ENCODE measurements around the gene RAB38. TPM values are rescaled to one million over a fixed set of nuclear protein-coding genes. Genes with fewer than 3 reads are reported as not detected.

RAB38 gene
- total RNA-seq, 4 donors from 2014 or later, result 0.59 to 5.1 (median 2.5) TPM

- DNase-seq (ENCODE audit: low spot score in 2 of 2), result no peak
- Histone ChIP-seq H3K9me3 (peaks cover 0 to 31% (median 0%) of the 10 kb centered on the region in 4 donors), H3K4me3 (no peak overlapping the region), H3K27me3 (no peaks in the 10 kb centered on the region), H3K27ac (no peak overlapping the region), H3K4me1 (no peaks in the 10 kb centered on the region), H3K36me3 (no peaks in the 10 kb centered on the region)
- no peak for TF ChIP-seq POLR2A (IDR thresholded peaks at IDR 0.05)
- no peak for TF ChIP-seq CTCF (IDR thresholded peaks at IDR 0.05)
- TF ChIP-seq EP300 (IDR thresholded peaks at IDR 0.05), result no peak
- WGBS, 2 donors, result 41 to 96% methylated on average over 1 of the region's 1 CpG
These were observed 19.7 kb upstream of the RAB38 start for GRCh38 chr11:88194990-88195389.

GRCh38 chr11:88193278-88193677, 18.0 kb upstream of the RAB38 start:
- H3K27me3 ChIP-seq, result no peaks in the 10 kb centered on the region
- no peak overlapping the region for H3K4me3 ChIP-seq
- H3K9me3 ChIP-seq, result peaks cover 0 to 31% (median 0%) of the 10 kb centered on the region in 4 donors
- H3K27ac ChIP-seq, result no peak overlapping the region
- no peaks in the 10 kb centered on the region for H3K4me1 ChIP-seq
- TF ChIP-seq CTCF (IDR thresholded peaks at IDR 0.05), result no peak
- no peak for TF ChIP-seq EP300 (IDR thresholded peaks at IDR 0.05)
- no peak for TF ChIP-seq POLR2A (IDR thresholded peaks at IDR 0.05)
- DNase-seq (ENCODE audit: low spot score in 2 of 2), result no peak
- no peaks in the 10 kb centered on the region for H3K36me3 ChIP-seq

GRCh38 chr11:88188932-88189253, 13.7 kb upstream of the RAB38 start:
- no peak for DNase-seq (ENCODE audit: low spot score in 2 of 2)
- no peaks in the 10 kb centered on the region for H3K36me3 ChIP-seq
- H3K27me3 ChIP-seq, result no peaks in the 10 kb centered on the region
- 16 to 21% methylated on average over 2 of the region's 2 CpGs for WGBS, 2 donors
- TF ChIP-seq EP300 (IDR thresholded peaks at IDR 0.05) (no peak), POLR2A (IDR thresholded peaks at IDR 0.05) (no peak), CTCF (IDR thresholded peaks at IDR 0.05) (no peak)
- no peak overlapping the region for H3K27ac ChIP-seq
- no peaks in the 10 kb centered on the region for H3K4me1 ChIP-seq
- no peak overlapping the region for H3K4me3 ChIP-seq
- no peaks in the 10 kb centered on the region for H3K9me3 ChIP-seq

- Histone ChIP-seq H3K4me1 (no peaks in the 10 kb centered on the region), H3K27ac (no peak overlapping the region), H3K27me3 (no peaks in the 10 kb centered on the region), H3K4me3 (no peak overlapping the region), H3K9me3 (no peaks in the 10 kb centered on the region), H3K36me3 (no peaks in the 10 kb centered on the region)
- DNase-seq (ENCODE audit: low spot score in 2 of 2), result no peak
- WGBS, 2 donors, result 29 to 39% methylated on average over 3 of the region's 3 CpGs
- no peak for TF ChIP-seq CTCF (IDR thresholded peaks at IDR 0.05)
- no peak for TF ChIP-seq POLR2A (IDR thresholded peaks at IDR 0.05)
- TF ChIP-seq EP300 (IDR thresholded peaks at IDR 0.05), result no peak
These were observed 13.1 kb upstream of the RAB38 start for GRCh38 chr11:88188251-88188931.

GRCh38 chr11:88183233-88183632, 8.0 kb upstream of the RAB38 start:
- Histone ChIP-seq H3K27me3 (no peaks in the 10 kb centered on the region), H3K4me3 (no peak overlapping the region), H3K9me3 (no peaks in the 10 kb centered on the region), H3K27ac (no peak overlapping the region), H3K4me1 (peaks cover 0 to 9% (median 0%) of the 10 kb centered on the region in 4 donors), H3K36me3 (no peaks in the 10 kb centered on the region)
- no peak for TF ChIP-seq CTCF (IDR thresholded peaks at IDR 0.05)
- no peak for TF ChIP-seq POLR2A (IDR thresholded peaks at IDR 0.05)
- TF ChIP-seq EP300 (IDR thresholded peaks at IDR 0.05), result no peak
- WGBS, 2 donors, result 84 to 89% methylated on average over 3 of the region's 3 CpGs
- no peak for DNase-seq (ENCODE audit: low spot score in 2 of 2)

All from tibial nerve (tissue), 4 donors.